Peyer's patch (tissue), 4 donors: ENCODE measurements around the gene PPA1.

Experiments
- CTCF ChIP-seq, 6 experiments: fragments of 450-650 bp in 4 of 6; fragments of 200-600 bp in 2 of 6; sonication (generic) in 1 of 6; IDR thresholded peaks; one replicate each; pipeline ENCODE4 v1.5.1; 2017 to 2019; ENCODE audit warnings: antibody characterized with exemption in 6 of 6, mild to moderate bottlenecking in 3 of 6, moderate library complexity in 1 of 6
- POLR2A ChIP-seq, 2 donors: fragments of 450-650 bp; IDR thresholded peaks; one replicate each; pipeline ENCODE4 v1.5.1; 2017; ENCODE audit warnings: antibody characterized with exemption in 2 of 2, mild to moderate bottlenecking in 2 of 2, moderate library complexity in 2 of 2

- TF ChIP-seq POLR2A (IDR thresholded peaks at IDR 0.05) (no peak), CTCF (IDR thresholded peaks at IDR 0.05) (peak in 2 of 6 experiments; percentile 3 to 16)
Measured at GRCh38 chr10:70267161-70267933, 34.1 kb upstream of the PPA1 start.
